ENCODE data around the gene OR2T5. TPM values are rescaled to one million over a fixed set of nuclear protein-coding genes. Genes with fewer than 3 reads are reported as not detected.
"Not testable (repeated sequence)": the region's sequence is repeated elsewhere in the genome, so short reads cannot be mapped to it uniquely, and the experiment has no call there.

OR2T5 gene, protein sequence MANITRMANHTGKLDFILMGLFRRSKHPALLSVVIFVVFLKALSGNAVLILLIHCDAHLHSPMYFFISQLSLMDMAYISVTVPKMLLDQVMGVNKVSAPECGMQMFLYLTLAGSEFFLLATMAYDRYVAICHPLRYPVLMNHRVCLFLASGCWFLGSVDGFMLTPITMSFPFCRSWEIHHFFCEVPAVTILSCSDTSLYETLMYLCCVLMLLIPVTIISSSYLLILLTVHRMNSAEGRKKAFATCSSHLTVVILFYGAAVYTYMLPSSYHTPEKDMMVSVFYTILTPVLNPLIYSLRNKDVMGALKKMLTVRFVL
- total RNA-seq = not detected
- long read RNA-seq = 0 reads

DNA sequence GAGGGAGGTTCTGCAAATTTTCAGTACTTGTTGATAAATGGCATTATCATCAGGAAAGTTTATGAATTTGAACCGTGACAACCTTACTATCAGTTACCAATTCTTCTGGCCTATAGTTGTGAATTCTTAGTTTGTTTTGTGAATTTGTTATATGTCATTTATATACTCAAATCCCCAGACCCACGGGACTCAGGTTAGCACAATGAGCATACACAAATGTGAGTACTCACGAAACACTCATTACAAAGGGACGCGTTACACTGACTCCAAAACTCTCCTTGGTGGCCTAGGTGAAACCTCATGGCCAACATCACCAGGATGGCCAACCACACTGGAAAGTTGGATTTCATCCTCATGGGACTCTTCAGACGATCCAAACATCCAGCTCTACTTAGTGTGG is at the start of gene OR2T5:
Gene OR2T5, plus strand, starts transcription at position 301 of the 400 bp plus-strand sequence. Its CDS starts 0 bp downstream, at position 301.
- DNase-seq; intact Hi-C loops (cut with micrococcal nuclease); ATAC-seq: not testable (repeated sequence)

DNA sequence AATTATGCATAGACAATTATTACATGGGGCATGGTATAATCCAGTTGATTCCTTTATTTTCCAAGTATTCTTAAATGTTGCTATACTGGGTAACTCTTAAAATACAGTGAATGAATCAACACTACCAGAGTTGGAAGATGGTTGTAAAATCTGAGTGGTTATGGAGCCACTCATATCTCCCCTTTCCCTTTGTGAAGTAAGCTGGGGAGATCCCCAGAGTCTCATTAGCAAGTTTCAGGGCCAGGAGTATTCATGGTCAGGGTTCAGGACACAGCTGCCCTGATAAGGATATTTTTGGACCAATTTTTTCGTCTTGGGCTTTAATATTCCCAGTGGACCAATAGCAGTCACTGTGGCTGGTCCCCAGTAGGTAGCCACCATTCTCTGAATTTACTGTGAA is 49.7 kb upstream of the OR2T5 start:
- intact Hi-C loops (cut with micrococcal nuclease); ATAC-seq; DNase-seq: not testable (repeated sequence)

DNA sequence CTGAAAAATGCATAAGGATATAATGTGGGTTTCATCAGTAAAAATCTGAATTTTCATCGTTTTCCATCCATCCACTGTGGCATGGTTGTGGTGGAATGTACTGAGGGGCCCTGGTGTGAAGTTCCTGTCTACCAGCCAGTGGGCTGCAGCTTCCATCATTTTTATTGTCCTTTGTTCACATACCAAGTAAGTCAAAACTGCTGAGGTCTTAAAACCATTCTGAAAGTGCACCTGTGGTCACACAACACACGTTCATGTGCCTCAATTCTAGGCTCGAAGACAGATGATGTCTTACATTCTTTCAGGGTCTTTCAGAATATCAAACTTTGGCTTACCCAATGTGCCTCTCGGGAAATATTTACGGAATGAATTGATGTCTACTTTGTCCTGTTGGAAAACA is 49.1 kb upstream of the OR2T5 start:
- intact Hi-C loops (cut with micrococcal nuclease); DNase-seq; ATAC-seq: not testable (repeated sequence)

DNA sequence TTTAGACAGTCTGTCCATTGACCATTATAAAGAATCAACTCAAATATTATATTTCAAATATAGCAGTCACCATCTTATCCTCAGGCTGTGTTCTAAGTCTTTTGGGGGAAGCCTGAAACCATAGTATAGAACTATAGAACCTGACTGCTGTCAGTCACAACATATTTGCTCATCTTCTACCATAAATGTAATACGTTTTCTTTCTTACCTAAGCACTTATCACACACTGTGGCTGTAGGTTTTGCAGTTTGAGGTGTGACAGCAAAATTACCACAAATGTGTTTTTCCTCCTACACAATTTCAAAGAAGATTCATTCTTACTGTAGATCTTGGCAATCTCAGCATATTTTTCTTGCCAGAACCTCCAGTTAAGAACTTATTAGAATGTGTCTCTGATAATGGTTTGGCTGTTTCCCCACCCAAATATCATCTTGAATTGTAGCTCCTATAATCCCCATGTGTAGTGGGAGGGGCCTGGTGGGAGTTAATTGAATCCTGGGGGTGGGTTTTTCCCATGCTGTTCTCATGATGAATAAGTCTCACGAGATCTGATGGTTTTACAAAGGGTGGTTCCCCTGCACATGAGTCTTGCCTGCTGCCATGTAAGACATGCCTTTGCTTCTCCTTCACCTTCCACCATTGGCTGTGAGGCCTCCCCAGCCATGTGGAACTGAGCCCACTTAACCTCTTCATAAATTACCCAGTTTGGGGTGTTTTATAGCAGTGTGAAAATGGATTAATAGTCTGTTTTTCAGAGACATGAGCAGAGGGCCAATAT is 45.7 kb upstream of the OR2T5 start:
- intact Hi-C loops (cut with micrococcal nuclease) = not testable (repeated sequence)

GRCh38 chr1:248444603-248445002 is 43.8 kb upstream of the OR2T5 start:
- DNase-seq; intact Hi-C loops (cut with micrococcal nuclease); ATAC-seq: not testable (repeated sequence)

More for the DNA sequence above, 45.7 kb upstream of the OR2T5 start:
- not testable (repeated sequence) for DNase-seq, ATAC-seq

- intact Hi-C loops (cut with micrococcal nuclease); DNase-seq; ATAC-seq: not testable (repeated sequence)
Measured at GRCh38 chr1:248445399-248445798, 43.0 kb upstream of the OR2T5 start, which contains the start of gene OR2T2. Gene OR2T2 (plus strand): TSS chr1:248445637. CDS start chr1:248452798, 7,161 bp downstream.

DNA sequence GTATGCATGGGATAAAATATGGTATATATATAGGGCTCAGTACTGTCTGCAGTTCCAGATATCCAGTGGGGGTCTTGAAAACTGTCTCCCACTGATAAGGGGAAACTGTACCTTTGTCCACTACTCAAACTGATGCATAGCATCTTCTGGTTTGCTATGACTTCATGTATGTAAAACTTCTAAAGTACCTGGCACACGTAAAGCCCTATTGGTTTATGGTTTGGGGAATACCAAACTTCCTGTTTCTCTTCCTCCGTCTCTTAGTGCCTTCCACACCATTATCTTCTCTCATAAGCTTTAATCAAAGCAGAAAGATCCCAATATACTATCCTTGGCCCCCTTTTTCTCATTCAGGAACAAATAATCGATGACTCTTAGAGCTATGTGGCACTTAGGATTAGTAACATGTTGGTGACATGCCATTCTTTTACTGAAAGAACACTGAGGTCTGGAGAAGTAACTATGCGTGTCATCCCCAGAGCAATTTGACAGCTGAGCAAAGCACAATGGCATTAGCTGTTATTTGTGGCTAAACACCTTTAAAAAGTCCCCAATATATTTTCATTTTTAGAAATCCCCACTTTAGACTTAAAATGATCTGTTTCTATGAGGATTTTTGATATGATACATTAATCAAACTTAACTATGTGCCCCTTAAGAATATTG is 39.8 kb upstream of the OR2T5 start:
- DNase-seq; ATAC-seq; intact Hi-C loops (cut with micrococcal nuclease): not testable (repeated sequence)

DNA sequence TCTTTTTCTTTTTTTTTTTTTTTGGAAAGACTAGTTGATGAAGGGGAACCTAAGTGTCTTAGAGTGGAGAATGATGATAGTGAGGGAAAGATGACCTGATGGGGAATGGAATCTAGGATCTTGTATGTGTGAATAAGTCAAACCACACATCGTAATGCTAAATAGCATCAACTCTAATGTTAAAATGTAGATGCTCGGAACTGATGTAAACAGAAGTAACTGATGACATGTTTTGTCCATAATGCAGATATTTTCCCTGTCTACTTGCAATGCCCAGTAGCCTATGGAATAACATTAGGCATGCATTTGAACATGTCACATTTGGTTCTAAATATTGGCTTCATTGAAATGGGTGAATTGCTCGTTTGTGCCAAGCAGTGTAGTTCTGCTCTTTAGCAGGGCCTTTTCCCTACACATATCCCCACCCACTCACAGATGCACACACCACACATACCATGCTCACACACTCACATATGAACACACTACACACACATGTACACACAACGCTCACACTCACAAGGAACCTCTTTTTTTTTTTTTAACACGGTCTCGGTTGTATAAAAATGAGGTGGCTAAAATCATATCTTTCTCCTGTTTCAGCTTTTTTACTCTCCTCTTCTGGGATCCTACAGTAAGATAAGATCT is 38.4 kb upstream of the OR2T5 start:
- intact Hi-C loops (cut with micrococcal nuclease); DNase-seq; ATAC-seq: not testable (repeated sequence)

- DNase-seq; intact Hi-C loops (cut with micrococcal nuclease); ATAC-seq: not testable (repeated sequence)
Measured at GRCh38 chr1:248450466-248451145, 37.8 kb upstream of the OR2T5 start.

DNA sequence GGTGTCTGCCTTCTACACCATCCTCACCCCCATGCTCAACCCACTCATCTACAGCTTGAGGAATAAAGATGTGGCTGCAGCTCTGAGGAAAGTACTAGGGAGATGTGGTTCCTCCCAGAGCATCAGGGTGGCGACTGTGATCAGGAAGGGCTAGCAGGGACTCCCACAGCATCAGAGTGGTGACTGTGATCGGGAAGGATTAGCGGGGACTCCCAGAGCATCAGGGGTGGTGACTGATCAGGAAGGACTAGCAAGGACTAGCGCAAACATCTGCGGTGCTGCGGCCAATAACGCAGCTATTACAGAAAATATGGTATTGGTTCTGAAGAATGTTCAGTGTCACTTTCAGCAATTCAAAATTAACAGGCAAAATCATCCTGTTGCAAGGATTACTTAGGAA is 34.8 kb upstream of the OR2T5 start:
- intact Hi-C loops (cut with micrococcal nuclease); DNase-seq: not testable (repeated sequence)

DNA sequence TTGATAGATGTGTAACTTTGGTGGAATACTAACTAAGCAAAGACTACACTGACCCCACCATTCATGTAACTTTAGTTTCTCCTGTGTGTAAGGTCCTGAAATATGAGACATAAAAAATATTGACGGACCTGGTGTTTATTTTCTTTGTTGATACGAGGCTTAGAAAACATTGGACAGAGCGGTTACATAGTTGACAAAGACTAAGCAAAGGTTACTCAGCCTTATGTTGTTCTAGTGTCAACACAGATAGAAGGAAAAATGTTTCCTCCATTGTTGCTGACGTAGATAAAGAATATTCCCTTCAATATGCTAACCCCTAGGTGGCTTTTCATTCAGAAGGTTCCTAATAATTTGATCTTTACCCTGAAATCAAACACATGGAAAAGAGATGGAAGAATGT is 33.3 kb upstream of the OR2T5 start:
- intact Hi-C loops (cut with micrococcal nuclease); ATAC-seq; DNase-seq: not testable (repeated sequence)

More for the DNA sequence above, 34.8 kb upstream of the OR2T5 start:
- ATAC-seq = not testable (repeated sequence)

- ATAC-seq; intact Hi-C loops (cut with micrococcal nuclease); DNase-seq: not testable (repeated sequence)
Measured at GRCh38 chr1:248456635-248457034, 31.8 kb upstream of the OR2T5 start.

GRCh38 chr1:248459117-248459516 is 29.3 kb upstream of the OR2T5 start:
- ATAC-seq; DNase-seq; intact Hi-C loops (cut with micrococcal nuclease): not testable (repeated sequence)

GRCh38 chr1:248471154-248471553 is 17.2 kb upstream of the OR2T5 start:
- ATAC-seq (no peak), DNase-seq (no peak)
- intact Hi-C loops (cut with micrococcal nuclease) = no loop called here

DNA sequence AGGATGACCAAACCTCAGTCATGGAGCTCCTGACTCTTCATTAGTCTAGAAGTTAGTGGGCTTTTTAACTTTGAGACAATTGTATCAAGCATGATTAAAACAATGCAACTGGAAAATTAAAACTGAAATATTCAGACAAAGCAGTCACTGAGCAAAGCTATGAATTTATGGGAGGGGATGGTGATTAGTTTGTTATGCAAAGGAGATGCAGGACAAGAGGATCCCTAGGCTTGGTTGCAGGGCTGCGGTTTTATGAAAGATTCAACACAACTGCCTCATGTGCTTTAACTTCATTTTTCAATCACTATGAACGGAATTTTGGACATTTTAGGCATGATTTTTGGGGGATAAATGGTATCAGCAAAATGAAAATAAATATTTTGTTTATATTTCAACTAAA is 16.3 kb upstream of the OR2T5 start:
- DNase-seq; intact Hi-C loops (cut with micrococcal nuclease); ATAC-seq: not testable (repeated sequence)

DNA sequence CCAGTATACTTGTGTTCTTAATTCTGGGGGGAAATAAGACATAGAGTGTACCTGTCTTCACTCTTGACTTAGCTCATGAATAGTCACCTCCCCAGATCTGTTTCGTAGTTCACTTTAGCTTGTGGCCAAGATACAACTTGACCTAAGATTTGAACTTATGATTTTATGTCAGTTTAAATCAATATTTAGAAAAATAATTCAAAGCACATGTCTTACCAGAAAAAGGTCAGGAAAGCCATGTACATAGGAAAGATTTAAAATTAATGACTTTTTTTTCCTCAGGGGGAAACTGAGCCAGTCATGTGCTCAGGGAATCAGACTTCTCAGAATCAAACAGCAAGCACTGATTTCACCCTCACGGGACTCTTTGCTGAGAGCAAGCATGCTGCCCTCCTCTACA is 15.3 kb upstream of the OR2T5 start, which contains the start of gene OR2T3:
Gene OR2T3, plus strand, starts transcription at position 301 of the 400 bp plus-strand sequence. Its CDS starts 0 bp downstream, at position 301.
- ATAC-seq; DNase-seq; intact Hi-C loops (cut with micrococcal nuclease): not testable (repeated sequence)

DNA sequence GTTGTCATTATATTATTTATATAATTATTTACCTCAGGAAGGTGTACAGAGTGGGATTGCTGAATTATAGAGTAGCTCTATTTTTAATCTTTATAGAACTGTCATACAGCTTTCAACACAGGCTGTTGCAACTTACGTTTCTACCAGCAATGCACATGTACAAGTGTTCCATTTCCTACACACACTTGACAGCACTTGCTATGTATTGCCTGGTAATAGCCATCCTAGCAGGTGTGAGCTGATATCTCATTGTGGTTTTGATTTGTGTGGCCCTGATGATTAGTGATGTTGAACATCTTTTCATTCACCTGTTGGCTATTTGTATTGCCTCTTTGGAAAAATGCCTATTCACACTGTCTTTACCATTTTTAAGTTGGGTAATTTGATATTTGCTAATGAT is 12.7 kb upstream of the OR2T5 start:
- intact Hi-C loops (cut with micrococcal nuclease); ATAC-seq; DNase-seq: not testable (repeated sequence)

All from left ventricle myocardium superior (tissue), 1 donor.